Endodermal cell (in vitro differentiated cells): ENCODE measurements around the gene CDK2AP2. TPM values are rescaled to one million over a fixed set of nuclear protein-coding genes. Genes with fewer than 3 reads are reported as not detected.

Source experiments
- DNase-seq: peaks from one replicate; pipeline ENCODE4 v3.0.0-alpha.2; 2017
- H3K27ac ChIP-seq: 2 replicates; pipeline ENCODE4 v1.5.1; 2013; ENCODE audit warnings: mild to moderate bottlenecking, low read depth, low read length, moderate library complexity
- H3K27me3 ChIP-seq: 2 replicates; pipeline ENCODE4 v1.6.1; 2013; ENCODE audit warnings: mild to moderate bottlenecking, low read length, moderate library complexity; ENCODE audit not compliant: insufficient read depth, control insufficient read depth, poor library complexity, severe bottlenecking
- H3K36me3 ChIP-seq: 2 replicates; pipeline ENCODE4 v1.7.0; 2013; ENCODE audit warnings: mild to moderate bottlenecking, low read length, moderate library complexity; ENCODE audit not compliant: control insufficient read depth, insufficient read depth
- H3K4me1 ChIP-seq: one replicate; pipeline ENCODE4 v1.7.0; 2013; ENCODE audit warnings: low read length; ENCODE audit not compliant: control insufficient read depth, insufficient read depth
- H3K4me3 ChIP-seq: 2 replicates; pipeline ENCODE4 v1.5.1; 2013; ENCODE audit warnings: mild to moderate bottlenecking, low read length, moderate library complexity
- H3K9ac ChIP-seq: 2 replicates; pipeline ENCODE4 v1.6.1; 2013; ENCODE audit warnings: mild to moderate bottlenecking, low read length, moderate library complexity; ENCODE audit not compliant: poor library complexity, severe bottlenecking; ENCODE audit errors: extremely low read depth
- H3K9me3 ChIP-seq: 2 replicates; pipeline ENCODE4 v1.6.1; 2013; ENCODE audit warnings: mild to moderate bottlenecking, low read length, moderate library complexity; ENCODE audit not compliant: control insufficient read depth
- H3K27ac Mint-ChIP-seq: 2 replicates; pipeline ENCODE4 v1.8.0; 2020; ENCODE audit warnings: mixed read lengths
- H3K27me3 Mint-ChIP-seq: 2 replicates; pipeline ENCODE4 v1.8.0; 2021; ENCODE audit warnings: mild to moderate bottlenecking, mixed read lengths; ENCODE audit not compliant: insufficient read depth
- H3K36me3 Mint-ChIP-seq: 2 replicates; pipeline ENCODE4 v1.8.0; 2020; ENCODE audit warnings: low read depth, mixed read lengths
- H3K4me1 Mint-ChIP-seq: 2 replicates; pipeline ENCODE4 v1.8.0; 2020; ENCODE audit warnings: mixed read lengths
- H3K4me3 Mint-ChIP-seq: 2 replicates; pipeline ENCODE4 v1.8.0; 2020; ENCODE audit warnings: mild to moderate bottlenecking, moderate library complexity, mixed read lengths
- H3K9me3 Mint-ChIP-seq: 2 replicates; pipeline ENCODE4 v1.8.0; 2020; ENCODE audit warnings: mild to moderate bottlenecking, mixed read lengths
- CTCF ChIP-seq: fragments of 200-600 bp; sonication (generic); conservative IDR thresholded peaks from 2 replicates; pipeline ENCODE4 v1.5.0; 2021; ENCODE audit warnings: antibody characterized with exemption, mild to moderate bottlenecking
- WGBS, 2 experiments: methylation state at CpG; one replicate each; pipeline versions ENCODE4 v1.1.5 to v1.1.7; 2013; ENCODE audit warnings: missing lambda C conversion rate in 2 of 2, mixed read lengths in 1 of 2; ENCODE audit not compliant: insufficient coverage in 1 of 2, insufficient read length in 1 of 2; 5-methylcytosine and 5-hydroxymethylcytosine counted together
- total RNA-seq, 2 donors: library from RNA; stranded (reverse); fragmentation: NEBNext Ultra II Directional in 1 of 2; extraction: Animal tissue kit (Norgen Biotek cat#: 25700) in 1 of 2; gene quantifications; 2 replicates in 1 of 2; 3 replicates in 1 of 2; pipeline ENCODE4 v1.2.1, GENCODE V29; 2021

The CDK2AP2 gene
- total RNA-seq, 2 donors from 2014 or later = 30.6 to 47.6 TPM

- Mint-ChIP-seq H3K36me3 (no peaks in the 10 kb centered on the region), H3K9me3 (peaks cover 60% of the 10 kb centered on the region), H3K4me3 (no peak overlapping the region), H3K27me3 (peaks cover 6% of the 10 kb centered on the region), H3K27ac (no peak overlapping the region), H3K4me1 (no peaks in the 10 kb centered on the region)
- H3K27ac ChIP-seq = no peak overlapping the region
- no peaks in the 10 kb centered on the region for H3K36me3 ChIP-seq
- no peaks in the 10 kb centered on the region for H3K4me1 ChIP-seq
- H3K9ac ChIP-seq = no peak overlapping the region
- TF ChIP-seq CTCF = no peak
- WGBS, 2 experiments = 23 to 40% methylated on average over 2 to 3 of the region's 4 CpGs
- peaks cover 44% of the 10 kb centered on the region for H3K9me3 ChIP-seq
- no peak for DNase-seq
- no peaks in the 10 kb centered on the region for H3K27me3 ChIP-seq
- H3K4me3 ChIP-seq = peak overlapping the region; percentile 49
These were observed 26.2 kb upstream of the CDK2AP2 start for GRCh38 chr11:67534070-67534679.

- 86 to 100% methylated on average over 1 to 2 of the region's 2 CpGs for WGBS, 2 experiments
- Histone ChIP-seq H3K27me3 (no peaks in the 10 kb centered on the region), H3K4me3 (no peak overlapping the region), H3K36me3 (no peaks in the 10 kb centered on the region), H3K9ac (no peak overlapping the region), H3K4me1 (no peaks in the 10 kb centered on the region), H3K9me3 (peaks cover 44% of the 10 kb centered on the region), H3K27ac (no peak overlapping the region)
- peaks cover 55% of the 10 kb centered on the region for H3K9me3 Mint-ChIP-seq
- H3K4me1 Mint-ChIP-seq = no peaks in the 10 kb centered on the region
- no peak for DNase-seq
- no peaks in the 10 kb centered on the region for H3K36me3 Mint-ChIP-seq
- no peak overlapping the region for H3K4me3 Mint-ChIP-seq
- TF ChIP-seq CTCF = no peak
- peaks cover 6% of the 10 kb centered on the region for H3K27me3 Mint-ChIP-seq
- no peak overlapping the region for H3K27ac Mint-ChIP-seq
These were observed 24.9 kb upstream of the CDK2AP2 start for GRCh38 chr11:67532889-67533288.

GRCh38 chr11:67530282-67530592, 22.3 kb upstream of the CDK2AP2 start:
- Histone ChIP-seq H3K9ac (no peak overlapping the region), H3K4me3 (no peak overlapping the region), H3K4me1 (no peaks in the 10 kb centered on the region), H3K9me3 (peaks cover 26% of the 10 kb centered on the region), H3K27me3 (no peaks in the 10 kb centered on the region), H3K27ac (no peak overlapping the region), H3K36me3 (no peaks in the 10 kb centered on the region)
- 91 to 100% methylated on average over 1 to 5 of the region's 5 CpGs for WGBS, 2 experiments
- no peak for TF ChIP-seq CTCF
- no peaks in the 10 kb centered on the region for H3K36me3 Mint-ChIP-seq
- H3K27ac Mint-ChIP-seq = no peak overlapping the region
- H3K9me3 Mint-ChIP-seq = peaks cover 37% of the 10 kb centered on the region
- DNase-seq = no peak
- peaks cover 12% of the 10 kb centered on the region for H3K27me3 Mint-ChIP-seq
- H3K4me1 Mint-ChIP-seq = no peaks in the 10 kb centered on the region
- H3K4me3 Mint-ChIP-seq = no peak overlapping the region
